ENCODE measurements around the gene NRXN2.

The NRXN2 gene

GRCh38 chr11:64714666-64715065 is 8.3 kb downstream of the NRXN2 start:
- DNase-seq (ENCODE audit: low read depth) = no peak
- no peak overlapping the region for H3K4me3 ChIP-seq (ENCODE audit: low read depth, low read length)
- TF ChIP-seq MYC (IDR thresholded peaks at IDR 0.05; ENCODE audit: low read depth, low read length) (no peak), CTCF (IDR thresholded peaks at IDR 0.05; ENCODE audit: low read depth, low read length) (no peak), MAX (IDR thresholded peaks at IDR 0.05; ENCODE audit: low read depth, low read length) (no peak), POLR2A (IDR thresholded peaks at IDR 0.05; ENCODE audit: extremely low read depth, insufficient read length) (no peak)

- DNase-seq (ENCODE audit: low read depth) = no peak
- no peak overlapping the region for H3K4me3 ChIP-seq (ENCODE audit: low read depth, low read length)
Measured at GRCh38 chr11:64713781-64714363, 9.1 kb downstream of the NRXN2 start.

GRCh38 chr11:64713016-64713707 is 9.8 kb downstream of the NRXN2 start:
- TF ChIP-seq POLR2A (IDR thresholded peaks at IDR 0.05; ENCODE audit: extremely low read depth, insufficient read length) (no peak), MAX (IDR thresholded peaks at IDR 0.05; ENCODE audit: low read depth, low read length) (no peak), MYC (IDR thresholded peaks at IDR 0.05; ENCODE audit: low read depth, low read length) (no peak)
- DNase-seq (ENCODE audit: low read depth) = no peak
- H3K4me3 ChIP-seq (ENCODE audit: low read depth, low read length) = no peak overlapping the region

More at GRCh38 chr11:64713781-64714363, 9.1 kb downstream of the NRXN2 start:
- no peak for TF ChIP-seq CTCF (IDR thresholded peaks at IDR 0.05; ENCODE audit: low read depth, low read length)
- no peak for TF ChIP-seq POLR2A (IDR thresholded peaks at IDR 0.05; ENCODE audit: extremely low read depth, insufficient read length)
- TF ChIP-seq MYC (IDR thresholded peaks at IDR 0.05; ENCODE audit: low read depth, low read length) = no peak
- TF ChIP-seq MAX (IDR thresholded peaks at IDR 0.05; ENCODE audit: low read depth, low read length) = no peak

- no peak for DNase-seq (ENCODE audit: low read depth)
- TF ChIP-seq POLR2A (IDR thresholded peaks at IDR 0.05; ENCODE audit: extremely low read depth, insufficient read length) = no peak
- no peak for TF ChIP-seq MYC (IDR thresholded peaks at IDR 0.05; ENCODE audit: low read depth, low read length)
- no peak for TF ChIP-seq CTCF (IDR thresholded peaks at IDR 0.05; ENCODE audit: low read depth, low read length)
- TF ChIP-seq MAX (IDR thresholded peaks at IDR 0.05; ENCODE audit: low read depth, low read length) = no peak
- H3K4me3 ChIP-seq (ENCODE audit: low read depth, low read length) = no peak overlapping the region
Measured at GRCh38 chr11:64712430-64713015, 10.5 kb downstream of the NRXN2 start.

GRCh38 chr11:64711956-64712362 is 11.0 kb downstream of the NRXN2 start:
- H3K4me3 ChIP-seq (ENCODE audit: low read depth, low read length) = no peak overlapping the region

More at GRCh38 chr11:64711956-64712362, 11.0 kb downstream of the NRXN2 start:
- TF ChIP-seq POLR2A (IDR thresholded peaks at IDR 0.05; ENCODE audit: extremely low read depth, insufficient read length) = no peak
- TF ChIP-seq MAX (IDR thresholded peaks at IDR 0.05; ENCODE audit: low read depth, low read length) = no peak
- no peak for TF ChIP-seq MYC (IDR thresholded peaks at IDR 0.05; ENCODE audit: low read depth, low read length)
- TF ChIP-seq CTCF (IDR thresholded peaks at IDR 0.05; ENCODE audit: low read depth, low read length) = no peak
- DNase-seq (ENCODE audit: low read depth) = no peak
